Neural cell (in vitro differentiated cells): ENCODE measurements around the gene NPHP4.

Experiments used
- CTCF ChIP-seq: fragments of 450-650 bp; IDR thresholded peaks from 2 replicates; pipeline ENCODE4 v1.5.1; 2014; ENCODE audit warnings: antibody characterized with exemption, mild to moderate bottlenecking, moderate library complexity; ENCODE audit not compliant: poor library complexity, severe bottlenecking
- EP300 ChIP-seq: fragments of 450-650 bp; conservative IDR thresholded peaks from 2 replicates; pipeline ENCODE4 v1.6.1; 2014; ENCODE audit warnings: antibody characterized with exemption, mild to moderate bottlenecking, moderate library complexity; ENCODE audit not compliant: poor library complexity, severe bottlenecking
- EZH2 ChIP-seq: fragments of 200-600, 300-800 bp; shearing (Covaris generic), sonication (generic); IDR thresholded peaks from 2 replicates; pipeline ENCODE4 v1.6.1; 2014; ENCODE audit warnings: antibody characterized with exemption, low read length, borderline replicate concordance, mild to moderate bottlenecking; ENCODE audit not compliant: insufficient read depth, poor library complexity, severe bottlenecking
- MXI1 ChIP-seq: fragments of 450-650 bp; conservative IDR thresholded peaks from 2 replicates; pipeline ENCODE4 v1.6.1; 2014; ENCODE audit warnings: antibody characterized with exemption, mild to moderate bottlenecking; ENCODE audit not compliant: poor library complexity, severe bottlenecking
- POLR2AphosphoS5 ChIP-seq: IDR thresholded peaks from 2 replicates; pipeline ENCODE4 v1.6.1; 2012
- RAD21 ChIP-seq: fragments of 450-650 bp; conservative IDR thresholded peaks from 2 replicates; pipeline ENCODE4 v1.6.1; 2014; ENCODE audit warnings: antibody characterized with exemption, mild to moderate bottlenecking, moderate library complexity
- REST ChIP-seq: IDR thresholded peaks from 2 replicates; pipeline ENCODE4 v1.6.1; 2012; ENCODE audit warnings: borderline replicate concordance
- SMC3 ChIP-seq: fragments of 450-650 bp; conservative IDR thresholded peaks from 2 replicates; pipeline ENCODE4 v1.6.1; 2014; ENCODE audit warnings: antibody characterized with exemption, mild to moderate bottlenecking, moderate library complexity; ENCODE audit not compliant: poor library complexity
- TAF1 ChIP-seq: IDR thresholded peaks from 2 replicates; pipeline ENCODE4 v1.6.1; 2012; ENCODE audit warnings: low read depth

GRCh38 chr1:6022193-6022592 is 30.0 kb upstream of the NPHP4 start:
- TF ChIP-seq POLR2AphosphoS5 (no peak), CTCF (no peak), TAF1 (no peak), EP300 (no peak), EZH2 (no peak), SMC3 (no peak), RAD21 (no peak), MXI1 (no peak), REST (no peak)
